ENCODE measurements around the gene RRP8.

RRP8 gene

DNA sequence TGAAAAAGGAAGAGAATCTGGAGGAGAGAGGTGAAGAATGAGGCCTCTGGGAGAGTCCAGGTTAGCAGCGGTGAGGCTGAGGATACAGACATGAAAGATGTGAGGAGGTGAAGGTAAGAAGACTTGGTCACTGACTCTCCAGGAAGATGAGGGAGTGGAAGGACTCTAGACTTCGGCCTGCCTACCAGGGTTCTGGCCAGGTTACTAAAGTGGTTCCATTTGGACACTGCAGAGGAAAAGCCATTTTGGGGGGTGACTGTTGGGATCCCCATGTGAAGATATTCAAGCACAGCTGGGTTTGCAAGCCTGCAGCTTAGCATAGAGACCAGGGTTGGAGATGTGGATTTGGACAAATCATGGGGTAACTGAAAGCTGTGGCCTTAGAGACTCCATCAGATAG is 44.4 kb upstream of the RRP8 start:
- TF ChIP-seq, protein P1, sequence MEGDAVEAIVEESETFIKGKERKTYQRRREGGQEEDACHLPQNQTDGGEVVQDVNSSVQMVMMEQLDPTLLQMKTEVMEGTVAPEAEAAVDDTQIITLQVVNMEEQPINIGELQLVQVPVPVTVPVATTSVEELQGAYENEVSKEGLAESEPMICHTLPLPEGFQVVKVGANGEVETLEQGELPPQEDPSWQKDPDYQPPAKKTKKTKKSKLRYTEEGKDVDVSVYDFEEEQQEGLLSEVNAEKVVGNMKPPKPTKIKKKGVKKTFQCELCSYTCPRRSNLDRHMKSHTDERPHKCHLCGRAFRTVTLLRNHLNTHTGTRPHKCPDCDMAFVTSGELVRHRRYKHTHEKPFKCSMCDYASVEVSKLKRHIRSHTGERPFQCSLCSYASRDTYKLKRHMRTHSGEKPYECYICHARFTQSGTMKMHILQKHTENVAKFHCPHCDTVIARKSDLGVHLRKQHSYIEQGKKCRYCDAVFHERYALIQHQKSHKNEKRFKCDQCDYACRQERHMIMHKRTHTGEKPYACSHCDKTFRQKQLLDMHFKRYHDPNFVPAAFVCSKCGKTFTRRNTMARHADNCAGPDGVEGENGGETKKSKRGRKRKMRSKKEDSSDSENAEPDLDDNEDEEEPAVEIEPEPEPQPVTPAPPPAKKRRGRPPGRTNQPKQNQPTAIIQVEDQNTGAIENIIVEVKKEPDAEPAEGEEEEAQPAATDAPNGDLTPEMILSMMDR (IDR thresholded peaks at IDR 0.05; ENCODE audit: extremely low read depth, insufficient read depth, missing control alignments): no peak
- DNase-seq (ENCODE audit: low spot score): no peak
- in situ Hi-C loops (cut with MboI; ENCODE audit: low pct_unique_long_range_greater_than_20kb, low sequenced_read_pairs, unreplicated experiment): no loop called here

GRCh38 chr11:6646918-6647679 is 43.7 kb upstream of the RRP8 start:
- in situ Hi-C loops (cut with MboI; ENCODE audit: low pct_unique_long_range_greater_than_20kb, low sequenced_read_pairs, unreplicated experiment): no loop called here
- TF ChIP-seq, protein P1 (IDR thresholded peaks at IDR 0.05; ENCODE audit: extremely low read depth, insufficient read depth, missing control alignments): no peak
- peak; percentile 69 for DNase-seq (ENCODE audit: low spot score)

- TF ChIP-seq, protein P1 (IDR thresholded peaks at IDR 0.05; ENCODE audit: extremely low read depth, insufficient read depth, missing control alignments): no peak
- in situ Hi-C loops (cut with MboI; ENCODE audit: low pct_unique_long_range_greater_than_20kb, low sequenced_read_pairs, unreplicated experiment): no loop called here
- DNase-seq (ENCODE audit: low spot score): no peak
Observed at GRCh38 chr11:6646576-6646917, 43.1 kb upstream of the RRP8 start.

DNA sequence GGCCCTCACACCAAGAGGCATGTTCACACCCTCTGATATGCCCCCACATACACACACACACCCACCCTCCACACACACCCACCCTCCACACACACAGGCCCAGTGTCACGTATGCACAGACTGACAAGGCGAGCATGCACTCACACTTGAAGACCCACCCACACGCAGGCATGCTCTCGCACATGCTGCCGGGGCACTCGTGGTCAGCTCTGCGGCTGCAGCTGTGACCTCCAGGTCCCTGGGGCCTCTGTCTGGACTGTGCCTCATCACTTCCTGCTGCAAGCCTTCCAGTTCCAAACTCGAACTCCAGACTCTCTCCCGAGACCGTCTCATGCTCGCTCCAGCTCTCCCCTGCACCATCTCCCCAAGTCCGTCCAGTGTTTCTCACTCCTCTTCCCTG is 42.7 kb upstream of the RRP8 start:
- TF ChIP-seq, protein P1 (IDR thresholded peaks at IDR 0.05; ENCODE audit: extremely low read depth, insufficient read depth, missing control alignments): no peak
- no peak for DNase-seq (ENCODE audit: low spot score)
- in situ Hi-C loops (cut with MboI; ENCODE audit: low pct_unique_long_range_greater_than_20kb, low sequenced_read_pairs, unreplicated experiment): no loop called here

DNA sequence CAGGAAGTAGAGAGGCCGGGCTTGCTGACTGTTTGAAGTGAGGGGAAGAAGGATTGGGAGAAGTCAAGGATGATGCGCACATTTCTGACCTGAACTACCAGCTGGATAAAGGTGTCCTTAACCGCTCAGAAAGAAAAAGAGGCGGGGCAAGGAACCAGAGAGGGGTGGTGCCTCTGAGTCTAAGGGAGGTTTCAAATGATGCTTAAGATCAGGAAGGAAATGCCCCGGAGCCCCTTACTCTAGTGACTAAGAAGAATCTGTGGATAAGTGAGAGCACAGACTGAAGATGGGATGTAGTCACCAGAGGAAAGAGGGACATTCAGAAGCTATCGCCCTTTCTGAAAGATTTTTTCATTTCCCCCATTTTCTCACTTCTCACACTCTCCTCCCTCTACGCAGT is 39.5 kb upstream of the RRP8 start:
- TF ChIP-seq, protein P1 (IDR thresholded peaks at IDR 0.05; ENCODE audit: extremely low read depth, insufficient read depth, missing control alignments): no peak
- DNase-seq (ENCODE audit: low spot score): no peak
- in situ Hi-C loops (cut with MboI; ENCODE audit: low pct_unique_long_range_greater_than_20kb, low sequenced_read_pairs, unreplicated experiment): no loop called here

- DNase-seq (ENCODE audit: low spot score): no peak
- TF ChIP-seq, protein P1 (IDR thresholded peaks at IDR 0.05; ENCODE audit: extremely low read depth, insufficient read depth, missing control alignments): no peak
- in situ Hi-C loops (cut with MboI; ENCODE audit: low pct_unique_long_range_greater_than_20kb, low sequenced_read_pairs, unreplicated experiment): no loop called here
Observed at GRCh38 chr11:6640985-6641701, 37.7 kb upstream of the RRP8 start.

Data from GM13977 (cell line).